NCI-H1092 (cell line): ENCODE measurements around the gene ALS2CL.

Source experiments
- DNase-seq: peaks from one replicate; lab custom pipeline; 2025; lab: John Stamatoyannopoulos, UW

The ALS2CL gene

DNA sequence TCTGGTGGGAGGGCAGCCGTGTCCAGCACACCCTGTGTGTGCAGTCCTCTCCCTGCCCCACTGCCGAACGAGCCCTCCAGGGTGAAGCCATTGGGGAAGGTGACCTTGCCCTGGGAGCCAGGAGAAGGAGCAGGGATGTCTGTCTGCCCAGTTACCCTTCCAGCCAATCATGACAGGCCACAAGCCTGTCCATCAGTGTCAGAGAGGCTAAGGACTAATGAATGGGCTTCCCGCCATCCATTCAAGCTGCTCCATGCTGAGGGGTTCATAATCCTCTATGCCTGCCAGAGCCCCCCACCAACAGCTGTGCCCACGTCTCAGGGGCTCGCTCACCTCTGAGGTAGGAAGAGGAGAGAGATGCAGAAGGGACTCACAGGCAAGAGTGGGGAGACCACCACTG, 15.2 kb downstream of the ALS2CL start:
- DNase-seq: no peak

DNA sequence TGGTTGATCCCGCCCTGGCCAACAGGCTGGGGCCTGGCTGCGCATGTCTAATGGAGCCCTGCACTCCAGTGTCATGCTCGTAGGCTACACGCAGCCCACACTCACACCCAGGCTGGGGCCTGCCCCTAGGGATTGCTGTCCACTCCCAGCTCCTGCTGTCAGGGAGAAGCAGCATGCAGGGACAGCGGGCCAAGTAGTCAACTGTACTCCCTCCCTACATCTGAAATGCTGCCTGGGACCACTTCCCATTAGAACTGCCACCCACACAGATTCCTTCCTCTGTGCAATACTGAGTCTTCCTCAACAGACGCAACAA, 16.1 kb downstream of the ALS2CL start:
- no peak for DNase-seq

DNA sequence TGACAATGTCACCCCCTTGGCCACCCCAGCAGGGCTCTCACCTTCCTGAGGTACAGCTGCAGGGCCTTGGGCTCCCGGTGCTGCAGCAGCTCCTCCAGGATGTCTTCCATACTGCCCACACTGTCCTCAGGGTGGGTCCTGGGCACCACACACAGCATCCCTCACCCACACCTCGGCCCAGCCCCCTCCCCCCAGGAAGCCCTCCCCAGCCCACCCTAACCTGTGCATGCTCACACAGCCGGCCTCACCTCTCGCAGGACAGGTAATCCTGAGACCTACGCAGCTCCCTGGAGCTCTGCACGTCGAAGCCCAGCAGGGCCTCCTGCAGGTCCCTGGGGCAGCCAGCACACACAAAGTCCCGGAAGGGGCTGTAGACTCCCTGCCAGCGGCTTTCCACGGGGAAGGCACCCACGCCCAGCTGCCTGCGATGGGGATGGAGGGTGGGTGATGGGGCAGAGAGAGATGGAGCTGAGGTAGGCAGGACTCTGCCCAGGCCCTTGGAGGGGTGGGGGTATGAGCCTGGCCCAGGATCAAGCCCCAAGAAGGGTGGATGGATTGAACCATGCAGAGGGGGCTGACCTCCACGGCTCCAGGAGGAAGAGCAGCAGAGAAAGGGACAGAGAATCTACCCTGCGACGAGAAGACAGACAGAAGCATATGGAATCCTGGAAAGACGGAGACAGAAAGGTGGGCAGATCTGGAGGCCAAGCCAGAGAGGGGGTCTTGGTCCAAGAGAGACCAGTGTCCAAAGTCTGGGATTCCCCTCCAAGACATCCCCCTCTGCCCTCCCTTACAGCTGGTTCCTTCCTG, 16.7 kb downstream of the ALS2CL start:
- DNase-seq: no peak

DNA sequence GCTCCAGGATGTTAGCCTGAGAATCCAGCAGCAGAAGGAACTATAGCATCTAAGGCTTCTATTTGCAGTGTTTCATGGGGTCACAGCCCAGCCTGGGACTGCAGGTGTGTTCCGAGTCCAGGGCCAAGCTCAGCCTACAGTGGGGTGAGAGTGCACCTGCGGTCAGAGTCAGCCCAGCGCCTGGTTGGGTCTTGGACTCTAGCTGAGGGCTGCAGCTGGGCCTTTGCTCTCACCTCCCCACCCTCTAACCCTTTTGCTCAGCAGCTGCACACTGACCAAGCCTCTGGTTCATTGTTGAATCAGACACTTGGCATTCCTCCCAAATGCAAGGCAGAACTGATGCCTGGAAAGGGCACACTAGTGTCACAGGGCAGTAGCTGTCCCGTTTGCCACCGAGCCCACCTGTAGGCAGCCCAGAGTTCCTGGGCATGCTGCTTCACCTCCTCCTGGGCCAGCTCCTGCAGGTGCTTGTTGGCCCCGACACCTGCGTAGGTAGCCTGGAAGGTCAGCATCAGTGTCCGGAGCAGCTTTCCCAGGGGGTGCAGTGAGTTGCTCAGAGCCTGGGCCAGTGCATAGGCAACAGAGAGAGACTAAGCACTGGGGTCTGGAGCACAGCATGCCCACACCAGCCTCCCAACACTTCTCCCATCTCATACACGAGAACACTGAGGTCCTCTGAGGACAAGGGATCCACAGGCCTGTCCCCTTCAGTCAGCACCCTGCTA, 17.5 kb downstream of the ALS2CL start:
- DNase-seq: no peak

DNA sequence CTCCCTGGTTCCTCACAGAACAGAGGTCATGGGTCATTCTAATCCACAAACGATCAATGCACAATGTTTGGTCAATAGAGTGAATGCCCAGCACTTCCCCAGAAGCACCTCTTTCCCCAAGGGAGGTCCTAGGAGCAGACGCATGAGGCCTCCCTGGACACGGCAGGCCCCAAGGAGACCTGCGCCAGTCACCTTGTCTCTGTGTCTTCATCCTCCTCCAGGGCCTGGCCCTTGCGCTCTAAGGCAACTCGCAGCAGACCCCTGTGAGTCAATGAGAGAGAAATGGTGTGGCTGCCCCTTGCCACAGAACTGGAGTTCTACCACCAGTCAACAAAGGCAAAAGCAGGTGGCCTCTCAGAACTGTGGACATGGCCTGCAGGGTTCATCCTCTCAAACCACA, 18.1 kb downstream of the ALS2CL start:
- no peak for DNase-seq

DNA sequence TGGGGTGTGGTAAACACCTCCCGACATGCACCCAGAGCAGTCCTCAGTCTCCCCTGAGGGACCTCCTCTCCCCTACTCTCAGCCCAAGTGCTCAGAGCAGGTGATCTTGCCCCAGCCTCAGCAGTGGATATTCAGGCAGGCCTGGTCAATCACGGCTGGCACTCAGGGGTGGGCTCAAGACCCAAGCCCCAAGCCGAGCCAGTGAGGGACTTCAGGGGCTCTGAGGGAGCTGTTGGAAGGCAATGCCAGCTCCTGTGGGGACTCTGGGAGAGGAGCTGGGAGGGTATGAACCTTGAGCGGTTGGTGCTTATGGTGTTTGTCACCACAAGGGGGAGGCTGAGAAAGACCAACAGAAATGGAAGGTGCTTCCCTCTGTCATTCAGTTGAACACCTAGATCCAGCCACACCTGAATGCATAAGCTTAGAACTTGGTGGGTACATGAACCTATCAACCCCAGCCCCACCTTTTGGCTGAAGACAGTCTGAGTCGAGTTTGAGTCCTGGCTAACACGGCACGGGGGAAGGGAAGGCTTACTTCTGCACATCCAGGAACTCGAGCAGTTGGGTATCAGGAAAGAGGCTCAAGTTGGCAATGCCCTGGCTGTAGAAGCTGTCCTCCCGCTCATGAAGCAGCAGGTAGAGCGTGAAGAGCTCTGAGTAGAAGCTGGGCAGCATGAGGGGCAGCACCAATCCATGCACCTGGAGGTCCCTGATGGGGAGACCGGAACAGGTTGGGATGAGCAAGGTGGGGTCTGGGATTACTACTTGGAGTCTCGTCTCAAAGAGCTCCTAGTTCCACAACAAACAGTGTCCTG, 19.2 kb downstream of the ALS2CL start:
- DNase-seq: no peak

DNA sequence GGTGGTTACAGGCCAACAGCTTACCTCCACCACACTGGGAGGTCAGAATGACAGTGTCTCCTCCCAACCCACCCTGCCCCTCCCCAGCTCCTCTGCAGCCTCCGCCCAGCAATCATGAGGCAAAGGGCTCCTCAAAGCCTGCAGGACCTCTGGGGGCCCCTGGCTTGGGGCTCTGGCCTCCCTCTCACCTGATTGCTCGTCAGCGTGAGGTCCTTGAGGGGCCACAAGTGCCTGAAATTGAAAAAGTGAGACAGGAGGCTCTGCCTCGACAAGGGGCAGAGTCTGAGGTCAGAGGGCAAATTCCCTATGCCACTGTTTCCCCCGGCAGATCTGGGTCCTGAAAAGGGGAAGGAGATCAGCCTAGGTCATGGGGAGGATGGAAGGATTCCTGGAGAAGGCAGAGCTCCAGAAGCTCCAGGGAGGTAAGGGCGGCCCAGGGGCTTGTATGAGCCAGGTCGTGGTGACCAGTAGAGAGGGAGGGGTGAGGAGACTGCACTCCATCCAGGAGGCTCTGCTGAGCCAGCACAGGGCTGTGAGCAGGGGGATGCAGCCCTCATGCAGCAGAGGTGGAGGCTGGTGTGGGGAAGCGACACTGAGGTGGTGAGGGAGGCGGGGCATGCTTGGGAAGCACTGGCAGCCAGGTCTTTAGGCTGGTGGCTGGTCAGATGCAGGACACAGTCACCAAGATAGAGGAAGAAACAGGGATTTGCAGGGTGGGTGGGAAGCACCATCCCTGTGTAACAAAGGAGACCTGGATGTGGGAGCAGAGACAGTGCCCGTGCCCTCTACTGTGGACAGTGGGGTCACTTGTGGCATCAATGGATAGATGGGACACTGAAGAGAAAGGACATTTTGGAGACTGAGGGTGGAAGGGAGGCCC, 20.1 kb downstream of the ALS2CL start:
- no peak for DNase-seq

DNA sequence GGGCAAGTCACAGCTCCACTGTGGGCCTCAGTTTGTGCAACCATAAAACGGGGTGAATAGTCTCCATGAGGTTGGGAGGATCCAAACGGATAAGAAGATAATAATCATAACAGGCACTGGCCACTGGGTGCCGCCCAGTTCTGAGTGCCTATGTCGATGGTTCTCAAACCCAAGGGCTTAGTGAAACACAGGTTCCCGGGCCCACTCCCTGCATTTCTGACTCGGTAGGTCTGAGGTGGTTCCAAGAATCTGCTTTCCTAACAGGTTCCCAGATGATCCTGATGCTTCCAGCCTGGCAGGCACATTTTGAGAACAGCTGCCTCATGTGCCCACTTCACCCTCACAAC, 21.2 kb downstream of the ALS2CL start:
- no peak for DNase-seq

DNA sequence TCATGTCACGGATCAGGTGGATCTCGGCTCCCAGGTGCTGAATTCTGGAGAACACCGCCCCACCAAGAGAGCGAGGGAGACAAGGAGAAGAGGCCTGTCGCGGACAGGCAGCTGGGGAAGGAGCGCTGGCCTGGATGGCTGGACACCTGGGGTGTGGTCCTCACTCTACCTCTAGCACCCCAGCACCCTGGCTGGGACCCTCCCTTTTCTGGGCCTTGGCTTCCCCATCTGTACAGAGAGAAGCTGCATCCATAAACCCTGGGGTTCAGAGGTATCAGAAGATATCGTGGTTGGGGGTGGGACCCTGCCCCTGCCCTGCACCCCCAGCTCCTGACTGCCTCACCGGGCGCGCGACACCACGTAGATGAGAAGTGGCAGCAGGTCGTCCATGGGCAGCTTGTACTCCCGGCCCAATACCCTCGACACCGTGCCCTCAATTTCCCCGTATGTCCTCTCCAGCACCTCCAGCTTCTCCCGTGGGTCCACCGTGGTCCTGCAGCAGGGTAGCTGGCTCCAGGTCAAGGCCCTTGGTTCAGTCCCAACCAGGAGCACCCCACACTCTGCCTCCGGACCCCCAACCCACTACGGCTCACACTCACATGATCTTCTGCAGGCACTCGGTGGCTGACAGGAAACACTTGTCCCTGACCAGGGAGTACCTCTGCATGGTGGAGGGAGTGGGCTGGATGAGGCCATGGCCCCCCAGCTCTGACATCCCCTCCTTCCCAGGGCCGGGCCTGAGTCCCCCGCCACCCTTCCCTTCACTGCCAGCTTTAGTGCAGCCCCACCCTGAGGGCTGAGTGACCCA, 21.7 kb downstream of the ALS2CL start:
- DNase-seq: no peak

DNA sequence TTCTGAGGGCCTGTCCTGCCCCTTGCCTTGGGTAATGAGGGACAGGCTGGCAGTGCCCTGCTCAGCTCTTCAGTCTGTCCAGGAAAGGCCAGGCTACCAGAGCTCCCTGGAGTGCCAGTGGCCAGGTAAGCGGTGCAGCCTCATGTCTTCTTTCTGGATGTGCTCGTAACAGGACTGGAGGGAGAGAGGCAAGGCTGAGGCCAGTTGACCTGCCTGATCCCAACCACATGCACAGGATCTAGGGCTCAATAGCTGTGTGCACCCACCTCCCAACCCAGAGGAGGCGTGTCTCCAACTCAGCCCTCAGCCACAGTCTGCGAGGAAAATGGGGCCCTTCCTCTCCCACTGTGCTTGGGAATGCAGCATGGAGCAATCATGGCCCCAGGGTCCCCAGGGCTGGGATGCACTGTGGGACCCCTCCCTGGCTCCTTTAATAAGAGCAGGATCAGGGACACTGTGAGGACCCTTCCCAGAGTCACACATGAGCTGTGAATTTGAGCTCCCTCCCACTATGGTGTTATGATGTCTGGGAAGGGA, 22.5 kb downstream of the ALS2CL start:
- DNase-seq: no peak

DNA sequence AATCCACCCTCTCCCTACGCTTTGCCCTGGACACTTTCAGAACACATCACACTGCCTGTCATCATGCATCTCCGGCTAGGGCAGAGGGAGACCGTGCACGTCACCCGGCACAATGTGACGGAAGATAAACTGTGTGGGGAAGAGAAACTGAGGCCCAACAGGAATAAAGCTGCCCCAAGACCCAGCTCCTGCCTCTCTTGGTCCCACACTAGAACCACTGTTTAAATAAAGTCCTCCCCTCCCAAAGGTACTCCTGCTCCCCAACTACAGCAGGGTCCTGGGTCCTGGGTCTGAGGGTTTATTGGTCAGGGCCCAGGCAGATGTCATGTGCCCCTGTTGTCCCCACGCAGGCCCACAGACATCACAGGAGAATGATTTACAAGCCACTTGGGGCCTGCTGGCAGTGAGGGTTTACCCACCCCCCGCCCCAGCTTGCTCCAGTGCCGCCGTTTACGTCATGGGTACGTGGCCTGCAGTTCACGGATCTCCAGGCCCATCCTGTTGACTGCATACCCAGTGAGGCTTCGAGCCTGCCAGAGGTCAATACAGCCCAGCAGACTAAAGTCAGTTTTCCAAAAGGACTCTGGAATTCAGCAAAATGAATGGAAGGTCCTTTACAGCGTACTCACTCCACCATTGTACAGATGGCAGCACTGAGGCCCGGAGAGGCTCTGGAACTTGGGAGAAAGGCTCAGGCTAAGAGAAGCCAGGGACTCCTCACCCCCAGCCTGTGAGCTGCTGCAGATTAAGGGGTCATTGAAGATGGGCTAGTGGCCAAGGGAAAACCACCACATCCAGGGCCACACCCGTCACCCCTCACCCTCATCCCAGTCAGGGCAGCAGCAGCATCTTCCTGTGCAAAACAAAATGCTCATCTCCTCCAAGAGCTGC, 23.2 kb downstream of the ALS2CL start:
- DNase-seq: no peak

DNA sequence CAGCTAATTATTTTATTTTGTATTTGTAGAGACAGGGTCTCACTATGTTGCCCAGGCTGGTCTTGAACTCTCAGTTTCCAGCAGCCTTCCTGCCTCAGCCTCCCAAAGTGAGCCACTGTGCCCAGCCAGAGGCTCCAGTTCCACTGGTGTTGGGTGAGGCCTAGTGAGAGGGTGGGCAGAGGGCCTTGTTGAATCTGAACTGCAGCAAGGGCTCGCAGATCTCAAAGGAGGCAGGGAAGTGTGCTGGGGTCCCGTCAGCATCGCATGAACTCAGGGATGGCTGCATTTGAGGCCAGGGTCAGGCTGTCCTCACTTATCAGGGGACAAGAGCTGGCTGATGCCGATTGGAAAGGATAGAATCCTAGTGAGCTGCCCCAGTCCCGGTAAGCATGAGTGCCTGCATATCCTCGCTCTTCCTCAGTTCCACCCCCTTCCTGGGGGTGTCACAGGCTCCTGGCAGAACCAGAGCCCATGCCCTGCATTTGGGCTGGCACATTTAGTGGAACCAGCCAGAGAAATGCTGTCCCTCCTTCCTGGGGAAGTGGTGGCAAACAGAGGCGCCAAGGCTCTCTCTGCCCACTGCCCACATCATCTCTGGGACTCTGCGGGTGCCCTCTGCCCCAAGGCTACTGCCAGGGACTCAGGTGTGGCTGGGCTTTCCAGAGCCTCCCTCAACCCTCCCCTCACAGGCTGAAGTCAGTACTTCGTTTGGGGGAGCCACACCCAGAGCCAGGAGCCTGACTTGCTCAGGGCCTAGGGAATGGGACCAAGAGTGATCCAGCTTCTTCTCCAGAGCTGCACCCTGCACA, 24.1 kb downstream of the ALS2CL start:
- DNase-seq: no peak

DNA sequence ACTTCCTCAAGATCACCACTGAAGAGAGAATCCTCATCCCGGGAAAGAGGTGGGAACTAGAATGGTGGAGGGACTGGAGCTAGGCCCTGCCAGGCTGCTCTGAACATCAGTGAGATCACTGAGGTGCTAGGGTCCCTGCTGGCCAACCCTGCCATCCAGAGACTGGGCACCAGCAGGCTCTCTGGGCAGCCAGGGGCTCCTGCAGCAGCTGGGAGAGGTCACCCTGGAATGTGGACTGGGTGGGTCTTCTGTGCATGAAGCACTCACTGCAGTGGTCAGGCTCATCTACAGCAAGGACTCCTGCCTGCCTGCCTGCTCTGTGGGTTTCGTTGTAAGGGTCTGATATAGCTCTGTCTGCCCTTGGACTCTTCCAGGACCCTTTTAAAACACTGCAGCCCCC, 24.9 kb downstream of the ALS2CL start:
- DNase-seq: no peak

DNA sequence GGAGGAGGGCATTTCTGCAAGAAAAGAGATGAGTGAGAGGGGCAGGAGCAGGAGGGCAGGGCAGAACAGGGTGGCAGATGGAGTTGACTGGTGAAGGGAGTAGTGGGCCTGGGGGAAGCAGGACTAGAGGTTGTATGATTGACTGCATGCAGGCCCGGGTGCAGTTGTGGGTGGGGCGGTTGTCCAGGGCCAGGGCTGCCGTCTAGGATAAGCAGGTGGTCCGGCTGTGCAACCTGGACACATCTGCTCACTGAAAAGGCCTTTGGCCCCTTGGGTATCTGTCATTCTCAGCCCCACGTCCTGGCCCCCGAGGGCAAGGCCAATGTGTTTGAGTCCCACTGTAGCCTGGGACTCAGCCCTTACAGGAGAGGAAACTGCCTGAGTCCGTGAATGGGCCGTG, 25.4 kb downstream of the ALS2CL start:
- DNase-seq: no peak

DNA sequence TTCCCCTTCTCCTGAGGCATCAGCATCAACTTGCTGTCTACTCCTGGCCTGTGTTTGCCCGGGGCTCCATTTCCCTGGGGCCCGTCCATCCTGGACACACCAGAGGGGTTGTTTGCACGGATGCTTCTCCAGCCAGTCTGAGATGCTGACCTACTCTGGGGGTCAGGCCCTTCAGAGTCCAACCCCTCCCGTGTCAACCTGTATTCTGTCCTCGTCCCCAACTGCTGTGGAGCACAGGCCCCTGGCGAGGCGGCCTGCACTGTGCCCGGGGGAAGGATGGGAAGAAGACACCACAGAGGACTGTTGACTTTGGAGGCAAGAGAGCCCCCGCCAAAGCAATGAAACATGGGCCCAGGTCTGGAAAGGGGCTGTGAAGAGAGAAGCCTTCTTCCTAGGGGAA, 25.8 kb downstream of the ALS2CL start:
- DNase-seq: no peak

DNA sequence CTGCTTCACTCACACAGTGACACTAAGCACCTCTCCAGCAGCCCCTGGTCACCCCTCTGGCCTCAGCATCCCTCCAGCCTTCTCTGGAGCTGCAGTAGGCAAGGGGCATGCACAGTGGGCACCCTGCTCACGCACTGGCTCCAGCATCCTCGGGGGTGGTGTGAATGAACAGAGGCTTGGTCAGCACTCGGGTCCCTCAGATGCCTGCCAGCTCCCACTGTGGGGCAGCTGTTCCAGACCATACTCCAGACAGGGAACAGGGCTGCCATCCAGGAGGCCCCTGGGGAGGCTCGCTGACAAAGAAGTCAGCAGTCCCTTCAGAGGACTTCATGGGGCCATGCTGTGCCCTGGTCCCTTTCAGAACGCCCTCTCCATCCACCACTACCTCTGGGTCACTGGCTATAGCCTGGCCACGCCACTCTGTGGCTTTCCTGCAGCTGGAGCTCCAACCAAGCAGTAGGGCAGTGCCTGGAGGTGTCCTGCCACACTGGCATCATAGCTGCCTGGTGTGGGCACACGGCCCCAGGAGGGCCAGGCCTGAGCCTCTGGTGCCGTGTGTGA, 26.3 kb downstream of the ALS2CL start:
- DNase-seq: no peak

DNA sequence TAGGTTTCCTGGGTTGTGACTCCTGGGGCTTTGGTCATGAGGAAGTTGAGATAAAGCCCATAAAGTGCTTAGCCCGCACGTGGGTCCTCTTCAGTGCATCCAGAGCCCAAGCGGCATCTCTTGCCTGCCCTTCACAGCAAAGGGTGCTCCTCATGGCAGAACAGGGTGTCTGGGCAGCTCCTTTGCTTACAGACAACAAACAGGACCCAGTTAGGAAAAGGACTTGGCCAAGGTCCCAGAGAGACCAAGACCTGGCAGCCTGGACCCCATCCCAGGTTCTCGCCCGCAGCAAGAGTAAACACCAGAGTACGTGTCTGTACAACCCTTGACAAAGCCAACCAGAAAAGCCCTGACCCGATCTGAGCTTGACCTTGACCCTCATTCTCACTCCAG, 27.0 kb downstream of the ALS2CL start:
- DNase-seq: no peak

DNA sequence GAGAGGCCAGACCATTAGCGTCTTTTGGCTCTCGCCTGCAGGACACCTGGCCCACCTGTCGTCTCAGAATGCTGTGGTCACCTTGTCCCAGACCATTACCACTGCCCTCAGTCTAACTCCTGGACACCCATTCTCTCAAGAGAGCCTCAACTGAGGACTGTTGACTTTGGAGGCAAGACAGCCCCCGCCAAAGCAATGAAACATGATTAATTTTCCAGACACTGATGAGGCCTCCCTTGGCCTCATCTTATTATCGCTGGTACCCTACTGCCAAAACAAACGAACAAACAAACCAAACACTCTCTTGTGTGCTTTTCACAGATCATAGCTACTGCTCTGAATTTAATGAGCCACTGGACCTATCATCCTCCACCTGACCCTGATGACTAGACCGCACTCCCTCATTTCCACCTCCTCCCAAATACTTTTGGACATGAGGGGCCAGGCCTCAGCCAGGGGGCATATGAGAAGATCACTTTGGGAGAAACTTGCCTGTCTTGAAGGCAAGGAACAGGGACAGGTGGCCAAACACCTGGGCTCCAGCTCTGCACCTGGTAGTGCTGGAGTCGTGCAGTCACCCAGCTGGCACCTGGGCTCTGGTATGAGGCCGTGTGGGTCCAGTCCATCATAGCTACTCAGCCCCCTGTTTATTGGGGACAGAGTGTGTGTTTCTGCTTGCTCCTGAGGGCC, 27.6 kb downstream of the ALS2CL start:
- DNase-seq: peak; percentile 26
